Smooth muscle cell (in vitro differentiated cells): ENCODE data around the gene EIF3D. TPM values are rescaled to one million over a fixed set of nuclear protein-coding genes. Genes with fewer than 3 reads are reported as not detected.

Experiments used
- DNase-seq: peaks from one replicate; lab custom pipeline; 2025; ENCODE audit not compliant: unreplicated experiment; lab: John Stamatoyannopoulos, UW
- H2AFZ ChIP-seq: fragments of 200-600 bp; sonication (generic); 2 replicates; pipeline ENCODE4 v1.6.0; 2016; ENCODE audit warnings: antibody characterized with exemption, low read depth, mild to moderate bottlenecking
- H3F3A ChIP-seq: fragments of 200-600 bp; sonication (generic); 2 replicates; pipeline ENCODE4 v1.6.0; 2017; ENCODE audit warnings: antibody characterized with exemption, low read depth
- H3K27ac ChIP-seq: fragments of 200-600 bp; sonication (generic); 2 replicates; pipeline ENCODE4 v1.5.1; 2016; ENCODE audit warnings: low read depth, mild to moderate bottlenecking
- H3K27me3 ChIP-seq: fragments of 200-600 bp; sonication (generic); 2 replicates; pipeline ENCODE4 v1.6.1; 2016; ENCODE audit warnings: low read depth, mild to moderate bottlenecking
- H3K36me3 ChIP-seq: fragments of 200-600 bp; sonication (generic); 2 replicates; pipeline ENCODE4 v1.5.1; 2016; ENCODE audit warnings: low read depth
- H3K4me1 ChIP-seq: fragments of 200-600 bp; sonication (generic); 2 replicates; pipeline ENCODE4 v1.5.1; 2016; ENCODE audit warnings: low read depth
- H3K4me2 ChIP-seq: fragments of 200-600 bp; sonication (generic); 2 replicates; pipeline ENCODE4 v1.6.0; 2016; ENCODE audit warnings: mild to moderate bottlenecking
- H3K4me3 ChIP-seq: fragments of 200-600 bp; sonication (generic); 2 replicates; pipeline ENCODE4 v1.5.1; 2016; ENCODE audit warnings: mild to moderate bottlenecking
- H3K79me2 ChIP-seq: fragments of 200-600 bp; sonication (generic); 2 replicates; pipeline ENCODE4 v1.6.0; 2016; ENCODE audit warnings: low read depth, mild to moderate bottlenecking
- H3K9ac ChIP-seq: fragments of 200-600 bp; sonication (generic); 2 replicates; pipeline ENCODE4 v1.6.0; 2016; ENCODE audit warnings: low read depth
- H3K9me3 ChIP-seq: fragments of 200-600 bp; sonication (generic); replicated peaks from 2 replicates; pipeline ENCODE4 v1.5.1; 2016; ENCODE audit warnings: low read depth
- H4K20me1 ChIP-seq: fragments of 200-600 bp; sonication (generic); 2 replicates; pipeline ENCODE4 v1.6.0; 2016; ENCODE audit warnings: low read depth
- WGBS: methylation state at CpG from one replicate; pipeline ENCODE4 v1.1.7; 2016; ENCODE audit warnings: low lambda C conversion rate; 5-methylcytosine and 5-hydroxymethylcytosine counted together
- polyA plus RNA-seq: library from polyadenylated mRNA; unstranded; fragments of >200 nt; fragmentation: Nextera tagmentation; extraction: Ambion mirVana; gene quantifications from 2 replicates; pipeline ENCODE4 v1.2.1, GENCODE V29; 2016
- total RNA-seq: library from RNA; depleted of rRNA; stranded (reverse); fragments of >200 nt; gene quantifications from 2 replicates; pipeline ENCODE4 v1.2.3, GENCODE V29; 2014
- TF ChIP-seq, protein P1 (sequence below): fragments of 200-600 bp; sonication (generic); IDR thresholded peaks from 2 replicates; pipeline ENCODE4 v1.5.1; 2017; ENCODE audit warnings: borderline replicate concordance, mild to moderate bottlenecking, antibody characterized with exemption; ENCODE audit not compliant: insufficient read depth, poor library complexity, severe bottlenecking

EIF3D gene
- total and polyA plus RNA-seq, 2 experiments from 2014 or later, result 82.7 to 258 TPM

DNA sequence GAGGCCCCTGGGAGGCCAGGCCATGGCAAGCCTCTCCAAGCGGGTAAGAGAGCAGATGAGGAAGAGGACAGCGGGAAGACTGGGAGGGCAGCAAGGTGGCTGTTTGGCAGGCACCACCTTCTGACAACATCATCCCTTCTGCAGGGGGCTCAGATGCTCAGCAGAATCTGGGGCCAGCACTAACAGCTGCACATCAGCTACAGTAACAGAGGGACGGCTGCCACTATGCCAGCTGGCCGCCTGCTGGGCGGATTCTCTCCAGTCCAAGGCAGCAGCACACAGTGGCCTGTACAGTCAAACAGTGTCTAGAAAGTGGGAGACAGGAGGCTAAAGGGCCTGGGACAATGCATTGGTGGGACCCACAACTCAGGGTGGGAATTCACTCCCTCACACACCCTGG, 36.9 kb downstream of the EIF3D start:
- no peak overlapping the region for H3K27ac ChIP-seq
- no peak overlapping the region for H2AFZ ChIP-seq
- no peaks in the 10 kb centered on the region for H3K4me1 ChIP-seq
- no peaks in the 10 kb centered on the region for H3K9me3 ChIP-seq
- H3F3A ChIP-seq, result no peaks in the 10 kb centered on the region
- no peak overlapping the region for H3K4me2 ChIP-seq
- WGBS, result 93% methylated on average over 5 of the region's 5 CpGs
- no peaks in the 10 kb centered on the region for H4K20me1 ChIP-seq
- H3K9ac ChIP-seq, result no peak overlapping the region
- H3K36me3 ChIP-seq, result no peaks in the 10 kb centered on the region
- DNase-seq, result no peak
- TF ChIP-seq, protein P1, sequence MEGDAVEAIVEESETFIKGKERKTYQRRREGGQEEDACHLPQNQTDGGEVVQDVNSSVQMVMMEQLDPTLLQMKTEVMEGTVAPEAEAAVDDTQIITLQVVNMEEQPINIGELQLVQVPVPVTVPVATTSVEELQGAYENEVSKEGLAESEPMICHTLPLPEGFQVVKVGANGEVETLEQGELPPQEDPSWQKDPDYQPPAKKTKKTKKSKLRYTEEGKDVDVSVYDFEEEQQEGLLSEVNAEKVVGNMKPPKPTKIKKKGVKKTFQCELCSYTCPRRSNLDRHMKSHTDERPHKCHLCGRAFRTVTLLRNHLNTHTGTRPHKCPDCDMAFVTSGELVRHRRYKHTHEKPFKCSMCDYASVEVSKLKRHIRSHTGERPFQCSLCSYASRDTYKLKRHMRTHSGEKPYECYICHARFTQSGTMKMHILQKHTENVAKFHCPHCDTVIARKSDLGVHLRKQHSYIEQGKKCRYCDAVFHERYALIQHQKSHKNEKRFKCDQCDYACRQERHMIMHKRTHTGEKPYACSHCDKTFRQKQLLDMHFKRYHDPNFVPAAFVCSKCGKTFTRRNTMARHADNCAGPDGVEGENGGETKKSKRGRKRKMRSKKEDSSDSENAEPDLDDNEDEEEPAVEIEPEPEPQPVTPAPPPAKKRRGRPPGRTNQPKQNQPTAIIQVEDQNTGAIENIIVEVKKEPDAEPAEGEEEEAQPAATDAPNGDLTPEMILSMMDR, result no peak
- H3K79me2 ChIP-seq, result no peaks in the 10 kb centered on the region
- no peaks in the 10 kb centered on the region for H3K27me3 ChIP-seq
- no peak overlapping the region for H3K4me3 ChIP-seq

DNA sequence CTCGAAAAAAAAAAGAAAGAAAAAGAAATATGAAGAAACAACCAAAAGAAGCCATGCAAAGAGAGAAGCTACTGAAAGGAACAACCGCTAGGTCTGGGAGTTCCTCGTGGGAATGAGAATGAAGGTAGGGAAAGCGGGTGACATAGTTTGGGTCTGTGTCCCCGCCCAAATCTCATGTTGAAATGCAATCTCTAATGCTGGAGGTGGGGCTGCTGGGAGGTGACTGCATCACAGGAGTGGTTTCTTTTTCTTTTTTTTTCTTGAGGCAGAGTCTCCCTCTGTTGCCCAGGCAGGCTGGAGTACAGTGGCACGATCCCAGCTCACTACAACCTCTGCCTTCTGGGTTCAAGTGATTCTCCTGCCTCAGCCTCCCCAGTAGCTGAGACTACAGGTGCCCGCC, 37.8 kb downstream of the EIF3D start:
- H3K9ac ChIP-seq, result no peak overlapping the region
- no peaks in the 10 kb centered on the region for H3F3A ChIP-seq
- no peaks in the 10 kb centered on the region for H3K27me3 ChIP-seq
- no peak overlapping the region for H3K27ac ChIP-seq
- H4K20me1 ChIP-seq, result no peaks in the 10 kb centered on the region
- H3K36me3 ChIP-seq, result no peaks in the 10 kb centered on the region
- H2AFZ ChIP-seq, result no peak overlapping the region
- H3K9me3 ChIP-seq, result no peaks in the 10 kb centered on the region
- H3K79me2 ChIP-seq, result no peaks in the 10 kb centered on the region
- no peaks in the 10 kb centered on the region for H3K4me1 ChIP-seq
- no peak overlapping the region for H3K4me2 ChIP-seq
- H3K4me3 ChIP-seq, result no peak overlapping the region
- no peak for DNase-seq
- 90% methylated on average over 7 of the region's 7 CpGs for WGBS
- TF ChIP-seq, protein P1, result no peak

DNA sequence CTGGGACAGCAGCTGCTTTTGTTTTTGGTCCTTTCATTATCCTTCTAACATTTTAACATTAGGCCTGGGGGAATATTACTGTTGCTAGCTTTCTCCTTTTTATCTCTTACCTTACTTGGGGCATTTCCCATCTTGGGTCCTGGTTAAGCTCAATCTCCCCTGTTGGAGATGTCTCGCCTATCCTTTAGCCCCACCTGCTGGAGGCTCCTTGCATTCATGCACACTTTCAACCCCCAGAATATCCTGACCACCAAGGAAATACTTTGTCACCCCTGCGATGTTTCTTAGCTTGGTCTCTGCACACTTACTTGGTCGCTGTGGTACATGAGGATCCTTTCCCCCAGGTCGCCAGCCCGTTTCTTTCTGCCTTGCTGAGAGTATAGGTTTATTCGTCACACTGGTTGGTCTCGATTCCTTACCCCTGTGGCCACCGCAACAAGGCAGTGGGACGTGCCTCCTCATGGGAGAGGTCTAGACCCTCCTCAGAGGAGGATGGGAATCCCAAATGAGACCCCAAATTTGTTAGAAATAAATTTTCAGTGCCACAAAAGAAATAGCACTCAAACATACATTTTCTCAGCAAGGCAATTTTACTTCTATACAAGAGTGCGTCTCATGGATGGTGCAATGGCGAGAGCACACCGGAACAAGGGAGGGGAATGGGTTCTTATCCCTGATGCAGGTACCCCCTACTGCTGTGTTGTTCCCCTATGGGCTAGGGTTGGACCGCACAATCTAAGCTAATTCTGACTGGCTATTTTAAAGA, 42.2 kb downstream of the EIF3D start:
- Histone ChIP-seq H4K20me1 (no peaks in the 10 kb centered on the region), H2AFZ (no peak overlapping the region), H3K4me3 (no peak overlapping the region), H3K79me2 (no peaks in the 10 kb centered on the region), H3K4me2 (no peak overlapping the region), H3K4me1 (peaks cover 5% of the 10 kb centered on the region), H3K9ac (no peak overlapping the region), H3K9me3 (no peaks in the 10 kb centered on the region), H3K27ac (no peak overlapping the region), H3K36me3 (no peaks in the 10 kb centered on the region), H3K27me3 (no peaks in the 10 kb centered on the region), H3F3A (peaks cover 5% of the 10 kb centered on the region)
- DNase-seq, result no peak
- 63% methylated on average over 13 of the region's 13 CpGs for WGBS
- TF ChIP-seq, protein P1, result peak; percentile 81
